H9 (cell line): ENCODE data around the gene CYBRD1. TPM values are rescaled to one million over a fixed set of nuclear protein-coding genes. Genes with fewer than 3 reads are reported as not detected.

Source experiments
- DNase-seq: peaks from one replicate; pipeline ENCODE4 v3.0.0-alpha.2; 2017
- H2AFZ ChIP-seq: one replicate; pipeline ENCODE4 v1.6.1; 2013; ENCODE audit warnings: mild to moderate bottlenecking, low read length, control low read depth, moderate library complexity
- H2AK5ac ChIP-seq: 2 replicates; pipeline ENCODE4 v1.6.1; 2013; ENCODE audit warnings: low read length, control low read depth, mixed read lengths; ENCODE audit not compliant: insufficient read length
- H2BK120ac ChIP-seq: one replicate; pipeline ENCODE4 v1.6.1; 2013; ENCODE audit warnings: low read depth, mild to moderate bottlenecking, low read length, control low read depth, inconsistent platforms; ENCODE audit not compliant: poor library complexity, severe bottlenecking
- H2BK12ac ChIP-seq: 2 replicates; pipeline ENCODE4 v1.6.1; 2013; ENCODE audit warnings: low read length, control low read depth, mixed read lengths, low read depth; ENCODE audit not compliant: insufficient read length
- H2BK15ac ChIP-seq: 2 replicates; pipeline ENCODE4 v1.6.1; 2013; ENCODE audit warnings: low read depth, low read length, control low read depth
- H2BK20ac ChIP-seq: one replicate; pipeline ENCODE4 v1.6.1; 2013; ENCODE audit warnings: low read depth, mild to moderate bottlenecking, low read length, control low read depth, inconsistent platforms; ENCODE audit not compliant: poor library complexity, severe bottlenecking
- H2BK5ac ChIP-seq: 2 replicates; pipeline ENCODE4 v1.6.1; 2013; ENCODE audit warnings: low read length, control low read depth, mixed read lengths; ENCODE audit not compliant: insufficient read length
- H3K14ac ChIP-seq: 2 replicates; pipeline ENCODE4 v1.6.1; 2013; ENCODE audit warnings: low read length, control low read depth; ENCODE audit not compliant: insufficient read depth
- H3K18ac ChIP-seq: 2 replicates; pipeline ENCODE4 v1.6.1; 2013; ENCODE audit warnings: low read depth, mild to moderate bottlenecking, mixed read lengths, low read length, control low read depth; ENCODE audit not compliant: insufficient read length
- H3K23ac ChIP-seq: 2 replicates; pipeline ENCODE4 v1.6.1; 2013; ENCODE audit warnings: low read length, control low read depth, mixed read lengths, low read depth; ENCODE audit not compliant: insufficient read length
- H3K23me2 ChIP-seq: 2 replicates; pipeline ENCODE4 v1.6.1; 2013; ENCODE audit warnings: low read depth, mild to moderate bottlenecking, mixed read lengths, low read length, control low read depth; ENCODE audit not compliant: insufficient read length, poor library complexity, severe bottlenecking
- H3K27ac ChIP-seq: 2 replicates; pipeline ENCODE4 v1.5.1; 2013; ENCODE audit warnings: low read length, control low read depth, mixed read lengths, low read depth; ENCODE audit not compliant: insufficient read length
- H3K27me3 ChIP-seq: 2 replicates; pipeline ENCODE4 v1.6.1; 2013; ENCODE audit warnings: low read length, control low read depth, inconsistent platforms; ENCODE audit not compliant: insufficient read depth
- H3K4ac ChIP-seq: 2 replicates; pipeline ENCODE4 v1.6.1; 2013; ENCODE audit warnings: low read depth, mild to moderate bottlenecking, control low read depth, inconsistent platforms, low read length, moderate library complexity
- H3K4me1 ChIP-seq: 2 replicates; pipeline ENCODE4 v1.6.1; 2013; ENCODE audit warnings: low read length, control low read depth, inconsistent platforms; ENCODE audit not compliant: insufficient read depth
- H3K4me2 ChIP-seq: 2 replicates; pipeline ENCODE4 v1.6.1; 2013; ENCODE audit warnings: low read length, control low read depth, mixed read lengths; ENCODE audit not compliant: insufficient read length, insufficient read depth
- H3K56ac ChIP-seq: 2 replicates; pipeline ENCODE4 v1.6.1; 2013; ENCODE audit warnings: low read depth, mild to moderate bottlenecking, mixed read lengths, low read length, control low read depth; ENCODE audit not compliant: insufficient read length
- H3K79me1 ChIP-seq: 2 replicates; pipeline ENCODE4 v1.6.1; 2013; ENCODE audit warnings: low read depth, mild to moderate bottlenecking, moderate library complexity, low read length, control low read depth, inconsistent platforms; ENCODE audit not compliant: insufficient read depth, poor library complexity, severe bottlenecking
- H3K79me2 ChIP-seq: 2 replicates; pipeline ENCODE4 v1.6.1; 2013; ENCODE audit warnings: low read length, control low read depth, inconsistent platforms; ENCODE audit not compliant: insufficient read depth
- H3K9ac ChIP-seq: 2 replicates; pipeline ENCODE4 v1.6.1; 2013; ENCODE audit warnings: low read length, control low read depth, mixed read lengths; ENCODE audit not compliant: insufficient read length; ENCODE audit errors: extremely low read depth
- H3K9me3 ChIP-seq: one replicate; pipeline ENCODE4 v1.6.1; 2013; ENCODE audit warnings: low read depth, low read length, inconsistent platforms; ENCODE audit not compliant: control insufficient read depth
- H3T11ph ChIP-seq: one replicate; pipeline ENCODE4 v1.6.1; 2013; ENCODE audit warnings: mild to moderate bottlenecking, low read length, control low read depth, inconsistent platforms
- H4K20me1 ChIP-seq: one replicate; pipeline ENCODE4 v1.6.1; 2013; ENCODE audit not compliant: control insufficient read depth, insufficient read length, insufficient read depth
- H4K5ac ChIP-seq: 2 replicates; pipeline ENCODE4 v1.6.1; 2013; ENCODE audit warnings: low read depth, mild to moderate bottlenecking, mixed read lengths, low read length, control low read depth; ENCODE audit not compliant: insufficient read length
- H4K8ac ChIP-seq: replicated peaks from 2 replicates; pipeline ENCODE4 v1.6.1; 2013; ENCODE audit warnings: low read length, control low read depth, mixed read lengths, low read depth; ENCODE audit not compliant: insufficient read length
- H4K91ac ChIP-seq: 2 replicates; pipeline ENCODE4 v1.6.1; 2013; ENCODE audit warnings: low read depth, mild to moderate bottlenecking, moderate library complexity, mixed read lengths, low read length, control low read depth; ENCODE audit not compliant: insufficient read length
- H3K27ac Mint-ChIP-seq, 3 experiments: 2 replicates in 2 of 3; 3 replicates in 1 of 3; pipeline ENCODE4 v1.8.0; 2020 to 2021; ENCODE audit warnings: mixed read lengths in 3 of 3, mild to moderate bottlenecking in 1 of 3, moderate library complexity in 1 of 3
- H3K27me3 Mint-ChIP-seq: 2 replicates; pipeline ENCODE4 v1.8.0; 2021; ENCODE audit warnings: low read depth, mild to moderate bottlenecking, moderate library complexity, mixed read lengths
- H3K36me3 Mint-ChIP-seq, 3 experiments: 2 replicates in 2 of 3; 3 replicates in 1 of 3; pipeline ENCODE4 v1.8.0; 2020 to 2021; ENCODE audit warnings: low read depth in 3 of 3, mixed read lengths in 3 of 3; ENCODE audit not compliant: insufficient read depth in 1 of 3
- H3K4me1 Mint-ChIP-seq, 2 experiments: 2 replicates each; pipeline ENCODE4 v1.8.0; 2020; ENCODE audit warnings: mixed read lengths in 2 of 2
- H3K4me3 Mint-ChIP-seq, 2 experiments: 2 replicates in 1 of 2; 3 replicates in 1 of 2; pipeline ENCODE4 v1.8.0; 2020 to 2021; ENCODE audit warnings: mild to moderate bottlenecking in 2 of 2, mixed read lengths in 2 of 2, moderate library complexity in 1 of 2
- H3K9me3 Mint-ChIP-seq, 2 experiments: 2 replicates in 1 of 2; 3 replicates in 1 of 2; pipeline ENCODE4 v1.8.0; 2020; ENCODE audit warnings: mild to moderate bottlenecking in 2 of 2, mixed read lengths in 2 of 2, moderate library complexity in 1 of 2
- CTCF ChIP-seq: fragments of 200-600 bp; sonication (generic); conservative IDR thresholded peaks from 3 replicates; pipeline ENCODE4 v1.8.0; 2021; ENCODE audit warnings: antibody characterized with exemption, mild to moderate bottlenecking
- total RNA-seq: library from RNA; stranded (reverse); gene quantifications from 2 replicates; pipeline ENCODE4 v1.2.1, GENCODE V29; 2021

Gene CYBRD1
- total RNA-seq, 1 experiment from 2014 or later, result 3.6 TPM

GRCh38 chr2:171551836-171552235 is 29.6 kb downstream of the CYBRD1 start:
- H3K27me3 ChIP-seq, result no peaks in the 10 kb centered on the region
- no peak overlapping the region for H3K14ac ChIP-seq
- no peak overlapping the region for H2BK15ac ChIP-seq
- no peaks in the 10 kb centered on the region for H3K4me1 Mint-ChIP-seq
- H4K20me1 ChIP-seq, result no peaks in the 10 kb centered on the region
- no peak overlapping the region for H3K4me2 ChIP-seq
- H3K27ac ChIP-seq, result no peak overlapping the region
- no peaks in the 10 kb centered on the region for H3K79me1 ChIP-seq
- H2AK5ac ChIP-seq, result no peak overlapping the region
- no peaks in the 10 kb centered on the region for H3K23me2 ChIP-seq
- no peak overlapping the region for H3K4ac ChIP-seq
- H3K4me1 ChIP-seq, result no peaks in the 10 kb centered on the region
- H2BK20ac ChIP-seq, result no peak overlapping the region
- H4K8ac ChIP-seq, result no peak overlapping the region
- no peak overlapping the region for H2BK12ac ChIP-seq
- H3T11ph ChIP-seq, result no peak overlapping the region
- TF ChIP-seq CTCF, result no peak
- H2AFZ ChIP-seq, result no peak overlapping the region
- H2BK5ac ChIP-seq, result no peak overlapping the region
- H3K4me3 Mint-ChIP-seq, result no peak overlapping the region
- H3K27me3 Mint-ChIP-seq, result no peaks in the 10 kb centered on the region
- no peaks in the 10 kb centered on the region for H3K9me3 ChIP-seq
- no peak overlapping the region for H2BK120ac ChIP-seq
- no peaks in the 10 kb centered on the region for H3K9me3 Mint-ChIP-seq
- no peak overlapping the region for H3K23ac ChIP-seq
- no peak overlapping the region for H4K5ac ChIP-seq
- H3K18ac ChIP-seq, result no peak overlapping the region
- DNase-seq, result no peak
- H3K36me3 Mint-ChIP-seq, result peaks cover 0 to 4% (median 2%) of the 10 kb centered on the region in 3 experiments; a peak in 3 of 7 replicates
- no peak overlapping the region for H3K56ac ChIP-seq
- no peak overlapping the region for H4K91ac ChIP-seq
- no peak overlapping the region for H3K9ac ChIP-seq
- no peak overlapping the region for H3K27ac Mint-ChIP-seq
- no peaks in the 10 kb centered on the region for H3K79me2 ChIP-seq
